Neutrophil (primary cell): ENCODE measurements around the gene WIPF2.

ENCODE experiments used
- H3K27ac ChIP-seq: fragments of 200-600 bp; sonication (generic); 2 replicates; pipeline ENCODE4 v1.5.1; 2016; ENCODE audit warnings: mild to moderate bottlenecking, moderate library complexity
- H3K27me3 ChIP-seq: fragments of 200-600 bp; sonication (generic); 2 replicates; pipeline ENCODE4 v1.6.0; 2016; ENCODE audit warnings: mild to moderate bottlenecking
- H3K36me3 ChIP-seq: fragments of 200-600 bp; sonication (generic); 2 replicates; pipeline ENCODE4 v1.5.1; 2017
- H3K4me1 ChIP-seq, 2 experiments: fragments of 200-600 bp in 1 of 2; sonication (generic) in 1 of 2; 1 replicate in 1 of 2; 2 replicates in 1 of 2; pipeline versions ENCODE4 v1.5.1 to v1.6.1; 2013 to 2016; ENCODE audit warnings: low read depth in 1 of 2, low read length in 1 of 2, mild to moderate bottlenecking in 1 of 2, moderate library complexity in 1 of 2; ENCODE audit not compliant: control insufficient read depth in 1 of 2, insufficient read depth in 1 of 2
- H3K4me3 ChIP-seq, 2 experiments: fragments of 200-600 bp in 1 of 2; sonication (generic) in 1 of 2; 1 replicate in 1 of 2; 2 replicates in 1 of 2; pipeline ENCODE4 v1.5.1; 2013 to 2016; ENCODE audit warnings: low read depth in 1 of 2, low read length in 1 of 2, mild to moderate bottlenecking in 1 of 2, moderate library complexity in 1 of 2
- H3K9me3 ChIP-seq: fragments of 200-600 bp; sonication (generic); 2 replicates; pipeline ENCODE4 v1.5.1; 2016
- CTCF ChIP-seq: fragments of 200-600 bp; sonication (generic); IDR thresholded peaks from 2 replicates; pipeline ENCODE4 v1.5.1; 2016; ENCODE audit warnings: antibody characterized with exemption

WIPF2 gene

GRCh38 chr17:40260528-40260927 lies 41.4 kb downstream of the WIPF2 start:
- Histone ChIP-seq H3K27ac (no peak overlapping the region), H3K9me3 (no peaks in the 10 kb centered on the region), H3K36me3 (peaks cover 93% of the 10 kb centered on the region), H3K27me3 (no peaks in the 10 kb centered on the region), H3K4me1 (no peaks in the 10 kb centered on the region), H3K4me3 (no peak overlapping the region)
- no peak for TF ChIP-seq CTCF

GRCh38 chr17:40264458-40265185 lies 45.5 kb downstream of the WIPF2 start:
- H3K27ac ChIP-seq: no peak overlapping the region
- H3K27me3 ChIP-seq: no peaks in the 10 kb centered on the region
- TF ChIP-seq CTCF: no peak
- H3K4me1 ChIP-seq: no peaks in the 10 kb centered on the region
- H3K36me3 ChIP-seq: peaks cover 96% of the 10 kb centered on the region
- no peaks in the 10 kb centered on the region for H3K9me3 ChIP-seq
- H3K4me3 ChIP-seq: no peak overlapping the region

- H3K4me3 ChIP-seq: no peak overlapping the region
- no peaks in the 10 kb centered on the region for H3K4me1 ChIP-seq
- peaks cover 94% of the 10 kb centered on the region for H3K36me3 ChIP-seq
- no peak for TF ChIP-seq CTCF
- no peaks in the 10 kb centered on the region for H3K27me3 ChIP-seq
- no peak overlapping the region for H3K27ac ChIP-seq
- no peaks in the 10 kb centered on the region for H3K9me3 ChIP-seq
Measured at GRCh38 chr17:40265337-40265736, 46.2 kb downstream of the WIPF2 start.

- Histone ChIP-seq H3K4me1 (no peaks in the 10 kb centered on the region), H3K36me3 (peaks cover 95% of the 10 kb centered on the region), H3K27me3 (no peaks in the 10 kb centered on the region), H3K4me3 (no peak overlapping the region), H3K27ac (no peak overlapping the region), H3K9me3 (no peaks in the 10 kb centered on the region)
- TF ChIP-seq CTCF: no peak
Measured at GRCh38 chr17:40266882-40267281, 47.8 kb downstream of the WIPF2 start.

- no peak overlapping the region for H3K4me3 ChIP-seq
- peaks cover 95% of the 10 kb centered on the region for H3K36me3 ChIP-seq
- no peak for TF ChIP-seq CTCF
Measured at GRCh38 chr17:40268141-40268712, 49.1 kb downstream of the WIPF2 start.

More at GRCh38 chr17:40268141-40268712, 49.1 kb downstream of the WIPF2 start:
- H3K9me3 ChIP-seq: no peaks in the 10 kb centered on the region
- no peak overlapping the region for H3K27ac ChIP-seq
- no peaks in the 10 kb centered on the region for H3K4me1 ChIP-seq
- no peaks in the 10 kb centered on the region for H3K27me3 ChIP-seq
